ENCODE measurements around the gene RNF13.

Gene RNF13

DNA sequence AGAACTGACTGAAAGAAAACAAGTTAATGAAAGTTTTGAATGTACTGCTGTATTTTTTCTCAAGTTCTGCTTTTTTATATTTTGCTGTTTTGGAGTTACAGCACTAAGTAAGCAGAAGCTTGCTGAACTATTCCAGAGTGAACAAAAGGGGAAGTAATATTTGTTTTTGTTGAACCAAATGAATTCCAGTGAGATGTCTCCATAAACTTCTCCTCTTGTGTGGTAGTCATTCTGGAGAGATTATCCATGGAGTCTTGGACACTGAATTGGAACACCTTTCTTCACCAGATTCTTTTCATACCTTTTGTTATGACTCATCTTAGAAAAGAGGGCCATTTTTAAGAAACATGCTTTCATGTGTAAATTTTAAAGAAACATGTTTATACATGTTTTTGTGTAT lies 29.4 kb upstream of the RNF13 start:
- peak overlapping the region; percentile 59 for H3K4me3 Mint-ChIP-seq
- no peaks in the 10 kb centered on the region for H3K9me3 Mint-ChIP-seq
- H3K36me3 Mint-ChIP-seq (ENCODE audit: low read depth) = no peaks in the 10 kb centered on the region
- peak overlapping the region; percentile 91 for H3K27ac Mint-ChIP-seq
- H3K27me3 Mint-ChIP-seq = no peaks in the 10 kb centered on the region
- intact Hi-C loops (cut with micrococcal nuclease) = loop anchor here (5.0 kb wide), 1 partner anchor 34 kb away; no protein-coding TSS in a partner anchor
- peaks cover 41% of the 10 kb centered on the region for H3K4me1 Mint-ChIP-seq (ENCODE audit: low read depth)

DNA sequence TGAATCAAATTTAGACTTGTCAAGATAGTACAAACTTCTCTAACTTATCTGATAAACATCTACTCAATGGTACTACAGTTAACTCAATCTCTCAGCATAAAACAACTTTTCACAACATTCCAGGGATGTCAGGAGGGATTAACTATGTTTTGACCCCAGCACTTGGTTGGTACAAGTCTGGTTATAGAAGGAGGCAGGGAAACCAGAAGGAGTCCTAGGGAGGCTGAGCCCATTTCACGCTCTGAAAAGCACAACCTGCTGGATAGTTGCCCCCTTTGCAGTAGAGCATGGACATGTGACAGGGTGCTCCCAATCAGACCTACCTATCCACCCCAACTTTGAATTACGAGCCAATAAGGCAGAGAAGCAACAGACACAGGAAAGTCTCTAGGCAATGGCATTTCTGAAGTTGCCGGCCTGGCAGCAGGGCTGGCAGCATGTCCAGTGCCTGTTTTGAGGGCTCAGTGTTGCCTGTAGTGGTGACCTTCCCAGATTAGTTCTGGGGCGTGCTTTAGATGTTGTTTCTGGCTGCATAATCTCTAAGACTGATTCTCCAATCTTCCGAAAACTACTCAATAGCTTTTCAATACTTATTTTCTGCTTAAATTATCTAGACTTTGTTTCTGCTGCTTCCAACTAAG lies 28.8 kb upstream of the RNF13 start:
- no peaks in the 10 kb centered on the region for H3K9me3 Mint-ChIP-seq
- intact Hi-C loops (cut with micrococcal nuclease) = loop anchor here (5.0 kb wide), 1 partner anchor 33 kb away; no protein-coding TSS in a partner anchor
- no peak overlapping the region for H3K4me3 Mint-ChIP-seq
- H3K4me1 Mint-ChIP-seq (ENCODE audit: low read depth) = peaks cover 41% of the 10 kb centered on the region
- H3K27ac Mint-ChIP-seq = peak overlapping the region; percentile 91
- H3K36me3 Mint-ChIP-seq (ENCODE audit: low read depth) = no peaks in the 10 kb centered on the region
- H3K27me3 Mint-ChIP-seq = no peaks in the 10 kb centered on the region

DNA sequence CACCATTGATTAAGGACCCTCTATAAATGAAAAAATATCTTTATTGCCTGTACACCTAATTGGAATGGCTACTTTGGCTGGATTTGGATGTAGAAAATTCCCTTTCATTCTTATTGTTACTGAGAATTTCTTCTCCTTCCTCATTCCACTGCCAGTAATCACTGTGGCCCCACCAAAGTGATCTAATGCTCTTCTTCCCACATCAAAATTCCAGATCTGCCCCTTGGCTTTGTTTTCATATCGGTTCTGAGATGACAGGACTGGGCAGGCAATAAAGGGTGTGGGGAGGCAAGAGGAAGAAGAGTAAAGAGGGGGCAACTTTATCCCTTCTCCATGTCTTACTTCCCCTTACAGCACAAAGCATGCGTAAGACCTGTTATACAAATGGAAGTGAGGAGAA lies 22.7 kb upstream of the RNF13 start:
- no peaks in the 10 kb centered on the region for H3K36me3 Mint-ChIP-seq (ENCODE audit: low read depth)
- no peaks in the 10 kb centered on the region for H3K9me3 Mint-ChIP-seq
- peak overlapping the region; percentile 71 for H3K27ac Mint-ChIP-seq
- H3K4me3 Mint-ChIP-seq = no peak overlapping the region
- intact Hi-C loops (cut with micrococcal nuclease) = no loop called here
- H3K4me1 Mint-ChIP-seq (ENCODE audit: low read depth) = peaks cover 15% of the 10 kb centered on the region
- H3K27me3 Mint-ChIP-seq = no peaks in the 10 kb centered on the region

DNA sequence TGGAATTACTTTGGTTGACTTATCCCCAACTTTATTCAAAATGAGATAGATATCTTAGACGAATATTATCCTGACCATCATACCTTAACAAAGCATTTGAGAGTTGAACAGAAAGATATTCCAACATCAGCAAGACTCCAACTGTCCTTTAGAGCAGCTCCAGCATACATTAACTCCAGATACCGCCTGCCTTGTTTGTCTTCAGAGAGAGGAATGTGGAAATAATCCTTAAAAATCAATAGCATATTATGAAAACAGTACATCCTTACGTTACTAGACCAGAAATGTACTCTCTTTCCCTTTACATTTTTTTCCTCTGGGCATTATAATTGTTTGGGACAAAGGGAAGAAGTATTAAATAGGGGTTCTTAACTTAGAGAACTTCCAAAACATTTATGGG lies 22.3 kb upstream of the RNF13 start:
- Mint-ChIP-seq H3K9me3 (no peaks in the 10 kb centered on the region), H3K27me3 (no peaks in the 10 kb centered on the region), H3K4me1 (ENCODE audit: low read depth) (peaks cover 15% of the 10 kb centered on the region), H3K27ac (peak overlapping the region; percentile 71), H3K4me3 (no peak overlapping the region), H3K36me3 (ENCODE audit: low read depth) (no peaks in the 10 kb centered on the region)
- intact Hi-C loops (cut with micrococcal nuclease) = no loop called here

DNA sequence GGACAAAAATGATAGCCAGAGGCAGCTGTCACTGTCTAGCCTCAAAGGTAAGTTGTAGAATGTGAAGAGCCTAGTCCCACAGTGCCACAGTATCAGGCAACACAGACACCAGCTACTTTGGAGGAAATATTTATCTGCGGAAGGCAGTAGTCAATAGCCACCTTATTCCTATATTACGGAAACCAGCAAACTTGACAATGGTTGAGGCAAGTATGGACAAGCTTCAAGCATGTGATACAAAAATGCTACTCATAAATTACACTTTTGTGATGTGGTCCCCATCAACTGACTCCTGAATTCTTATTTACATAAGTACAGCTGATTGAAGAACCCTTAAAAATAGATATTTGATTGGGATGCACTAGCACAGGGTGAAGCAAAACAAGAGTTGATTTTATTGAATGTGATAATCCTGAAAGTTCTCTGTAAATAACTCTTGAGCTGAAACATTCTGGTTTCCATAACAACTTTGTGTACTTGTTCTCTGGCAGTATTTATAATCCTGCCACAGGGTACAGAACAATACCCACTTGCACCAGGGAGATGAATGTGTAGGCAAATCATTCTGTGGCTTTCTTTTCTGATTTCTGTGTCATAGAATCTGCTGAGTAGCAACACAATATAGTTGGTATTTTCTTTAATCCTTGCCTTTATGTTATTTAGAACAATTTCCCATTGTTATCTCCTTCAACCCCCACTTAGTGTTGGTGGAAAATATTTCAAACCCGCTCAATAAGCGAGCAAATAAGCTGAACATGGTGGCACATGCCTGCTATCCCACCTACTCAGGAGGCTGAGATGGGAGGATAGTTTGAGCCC lies 20.4 kb upstream of the RNF13 start, which contains the start of gene ANKUB1:
ANKUB1 (minus strand) TSS at position 103 of the 819 bp plus-strand sequence. CDS start 188 bp downstream, outside the sequence.
- no peak within 1 kb of the TSS for H3K27ac Mint-ChIP-seq
- H3K4me3 Mint-ChIP-seq = no peak within 1 kb of the TSS
- no peaks in the 10 kb centered on the region for H3K9me3 Mint-ChIP-seq
- peaks cover 17% of the 10 kb centered on the region for H3K4me1 Mint-ChIP-seq (ENCODE audit: low read depth)
- intact Hi-C loops (cut with micrococcal nuclease) = no loop called here
- H3K27me3 Mint-ChIP-seq = no peaks in the 10 kb centered on the region
- no peaks in the 10 kb centered on the region for H3K36me3 Mint-ChIP-seq (ENCODE audit: low read depth)

DNA sequence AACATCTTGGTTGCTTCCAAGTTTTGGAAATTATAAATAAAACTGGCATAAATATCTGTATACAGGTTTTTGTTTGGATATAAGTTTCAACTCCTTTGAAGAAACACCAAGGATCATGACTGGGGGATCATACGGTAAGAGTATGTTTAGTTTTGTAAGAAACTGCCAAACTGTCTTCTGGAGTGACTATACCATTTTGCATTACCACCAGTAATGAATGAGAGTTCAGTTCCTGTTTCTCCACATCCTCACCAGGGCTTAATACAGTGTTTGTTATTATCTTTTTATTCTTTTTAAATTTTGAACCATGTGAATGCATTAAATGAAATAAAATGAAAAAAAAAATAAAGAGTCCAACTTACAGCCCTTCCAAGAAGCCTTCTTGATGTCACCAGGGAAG lies 17.0 kb upstream of the RNF13 start:
- no peaks in the 10 kb centered on the region for H3K9me3 Mint-ChIP-seq
- intact Hi-C loops (cut with micrococcal nuclease) = no loop called here
- H3K36me3 Mint-ChIP-seq (ENCODE audit: low read depth) = no peaks in the 10 kb centered on the region
- H3K27ac Mint-ChIP-seq = no peak overlapping the region
- H3K27me3 Mint-ChIP-seq = no peaks in the 10 kb centered on the region
- peaks cover 20% of the 10 kb centered on the region for H3K4me1 Mint-ChIP-seq (ENCODE audit: low read depth)
- no peak overlapping the region for H3K4me3 Mint-ChIP-seq

DNA sequence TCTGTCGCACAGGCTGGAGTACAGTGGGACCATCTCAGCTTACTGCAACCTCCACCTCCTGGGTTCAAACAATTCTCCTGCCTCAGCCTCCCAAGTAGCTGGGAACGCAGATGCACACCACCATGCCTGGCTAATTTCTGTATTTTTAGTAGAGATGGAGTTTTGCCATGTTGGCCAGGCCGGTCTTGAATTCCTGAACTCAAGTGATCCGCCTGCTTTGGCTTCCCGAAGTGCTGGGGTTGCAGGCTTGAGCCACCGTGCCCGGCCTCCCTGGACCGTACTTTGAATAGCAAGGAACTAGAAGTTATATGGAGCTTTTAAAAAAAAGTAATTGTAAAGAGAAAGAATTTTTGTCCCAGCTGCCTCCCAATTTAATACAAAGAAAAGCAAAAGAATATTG lies 12.3 kb upstream of the RNF13 start:
- no peaks in the 10 kb centered on the region for H3K36me3 Mint-ChIP-seq (ENCODE audit: low read depth)
- H3K4me1 Mint-ChIP-seq (ENCODE audit: low read depth) = peaks cover 29% of the 10 kb centered on the region
- H3K27me3 Mint-ChIP-seq = no peaks in the 10 kb centered on the region
- H3K4me3 Mint-ChIP-seq = no peak overlapping the region
- H3K27ac Mint-ChIP-seq = no peak overlapping the region
- intact Hi-C loops (cut with micrococcal nuclease) = no loop called here
- H3K9me3 Mint-ChIP-seq = no peaks in the 10 kb centered on the region

DNA sequence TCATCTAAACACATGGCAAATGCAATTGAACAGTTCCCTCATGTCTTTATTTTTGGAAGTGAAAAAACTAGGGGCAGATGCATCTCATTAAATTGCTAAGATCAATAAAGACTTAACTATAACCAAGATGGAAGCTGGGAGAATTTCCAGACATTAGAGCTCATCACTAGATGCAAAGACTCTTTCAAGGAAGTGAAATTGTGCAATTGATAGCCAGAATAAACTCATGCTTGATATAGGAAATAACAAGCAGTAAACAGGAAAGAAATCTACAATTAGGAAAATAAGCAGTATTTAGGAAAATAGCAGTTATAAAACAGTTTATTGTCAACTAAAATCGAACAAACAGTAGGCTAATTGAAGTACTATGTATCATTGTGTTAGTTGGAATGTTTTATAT lies 11.8 kb upstream of the RNF13 start:
- no peaks in the 10 kb centered on the region for H3K36me3 Mint-ChIP-seq (ENCODE audit: low read depth)
- intact Hi-C loops (cut with micrococcal nuclease) = no loop called here
- no peak overlapping the region for H3K27ac Mint-ChIP-seq
- no peaks in the 10 kb centered on the region for H3K27me3 Mint-ChIP-seq
- H3K4me1 Mint-ChIP-seq (ENCODE audit: low read depth) = peaks cover 32% of the 10 kb centered on the region
- H3K9me3 Mint-ChIP-seq = no peaks in the 10 kb centered on the region
- no peak overlapping the region for H3K4me3 Mint-ChIP-seq

DNA sequence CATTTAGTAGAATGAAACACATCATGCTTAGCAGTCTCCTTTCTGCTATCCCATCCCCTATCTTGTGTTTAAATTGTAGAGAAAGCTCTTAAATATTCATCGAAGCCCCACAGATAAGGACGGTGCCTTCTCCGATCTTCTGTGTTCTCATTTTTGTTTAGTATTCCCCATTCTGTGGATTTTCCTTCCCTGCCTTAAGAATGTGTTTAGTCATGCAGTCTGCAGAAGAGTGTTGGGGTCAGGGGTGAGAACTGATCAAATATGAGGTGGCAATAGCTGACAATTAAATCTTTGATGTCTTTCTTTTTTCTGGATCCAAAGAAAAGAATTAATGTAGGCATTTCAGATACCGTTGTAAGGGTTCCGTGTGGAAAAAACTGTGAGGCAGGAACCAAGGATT lies 11.4 kb upstream of the RNF13 start:
- Mint-ChIP-seq H3K27ac (no peak overlapping the region), H3K4me1 (ENCODE audit: low read depth) (peaks cover 36% of the 10 kb centered on the region), H3K27me3 (no peaks in the 10 kb centered on the region), H3K36me3 (ENCODE audit: low read depth) (no peaks in the 10 kb centered on the region), H3K9me3 (no peaks in the 10 kb centered on the region), H3K4me3 (no peak overlapping the region)
- intact Hi-C loops (cut with micrococcal nuclease) = no loop called here

DNA sequence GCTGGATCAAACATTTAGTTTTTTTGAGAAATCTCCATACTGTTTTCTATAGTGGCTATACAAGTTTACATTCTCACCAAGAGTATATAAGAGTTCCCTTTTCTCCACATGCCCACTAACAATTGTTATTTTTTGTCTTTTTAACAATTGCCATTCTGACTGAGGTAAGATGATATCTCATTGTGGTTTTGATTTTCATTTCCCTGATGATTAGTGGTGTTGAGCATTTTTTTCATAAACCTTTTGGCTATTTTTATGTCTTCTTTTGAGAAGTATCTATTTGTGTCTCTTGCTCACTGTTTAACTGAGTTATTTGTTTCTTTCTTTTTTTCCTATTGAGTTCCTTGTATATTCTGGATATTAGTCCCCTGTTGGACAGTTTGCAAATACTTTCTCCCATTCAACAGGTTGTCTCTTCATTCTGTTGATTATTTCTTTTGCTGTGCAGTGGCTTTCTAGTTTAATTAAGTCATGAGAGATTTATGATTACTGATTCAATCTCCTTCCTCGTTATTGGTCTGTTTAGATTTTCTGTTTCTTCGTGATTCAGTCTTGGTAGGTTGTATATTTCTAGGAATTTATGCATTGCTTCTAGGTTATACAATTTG lies 6.7 kb upstream of the RNF13 start:
- H3K27ac Mint-ChIP-seq = no peak overlapping the region

DNA sequence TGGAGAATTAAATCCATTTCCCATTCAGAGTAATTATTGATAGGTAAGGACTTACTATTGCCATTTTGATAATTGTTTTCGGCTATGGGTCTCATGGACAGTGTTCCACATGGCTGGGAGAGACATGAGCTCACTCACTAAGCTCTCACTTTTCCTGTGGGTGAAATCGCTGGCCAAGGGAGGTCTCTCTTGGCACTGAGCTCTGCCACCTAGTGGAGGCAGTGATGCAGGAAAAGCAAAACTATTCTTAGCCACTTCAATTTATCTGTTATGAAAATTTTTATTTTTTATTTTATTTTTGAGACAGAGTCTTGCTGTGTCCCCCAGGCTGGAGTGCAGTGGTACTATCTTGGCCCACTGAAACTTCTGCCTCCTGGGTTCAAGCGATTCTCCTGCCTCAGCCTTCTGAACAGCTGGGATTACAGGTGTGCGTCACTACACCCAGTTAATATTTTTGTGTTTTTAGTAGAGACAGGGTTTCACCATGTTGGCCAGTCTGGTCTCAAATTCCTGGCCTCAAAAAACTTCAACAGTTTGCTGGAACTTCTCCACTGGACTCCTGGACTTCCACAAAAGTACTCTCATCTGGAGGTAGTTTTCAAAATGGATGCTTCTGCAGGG lies 4.7 kb upstream of the RNF13 start:
- H3K4me1 Mint-ChIP-seq (ENCODE audit: low read depth) = peaks cover 28% of the 10 kb centered on the region
- no peak overlapping the region for H3K4me3 Mint-ChIP-seq
- peaks cover 6% of the 10 kb centered on the region for H3K36me3 Mint-ChIP-seq (ENCODE audit: low read depth)
- no peaks in the 10 kb centered on the region for H3K9me3 Mint-ChIP-seq
- intact Hi-C loops (cut with micrococcal nuclease) = loop anchor here (1.0 kb wide), 1 partner anchor 43 kb away; no protein-coding TSS in a partner anchor
- no peak overlapping the region for H3K27ac Mint-ChIP-seq
- no peaks in the 10 kb centered on the region for H3K27me3 Mint-ChIP-seq

More for the DNA sequence above, 6.7 kb upstream of the RNF13 start:
- peaks cover 25% of the 10 kb centered on the region for H3K4me1 Mint-ChIP-seq (ENCODE audit: low read depth)
- no peak overlapping the region for H3K4me3 Mint-ChIP-seq
- no peaks in the 10 kb centered on the region for H3K9me3 Mint-ChIP-seq
- intact Hi-C loops (cut with micrococcal nuclease) = no loop called here
- no peaks in the 10 kb centered on the region for H3K27me3 Mint-ChIP-seq
- no peaks in the 10 kb centered on the region for H3K36me3 Mint-ChIP-seq (ENCODE audit: low read depth)

DNA sequence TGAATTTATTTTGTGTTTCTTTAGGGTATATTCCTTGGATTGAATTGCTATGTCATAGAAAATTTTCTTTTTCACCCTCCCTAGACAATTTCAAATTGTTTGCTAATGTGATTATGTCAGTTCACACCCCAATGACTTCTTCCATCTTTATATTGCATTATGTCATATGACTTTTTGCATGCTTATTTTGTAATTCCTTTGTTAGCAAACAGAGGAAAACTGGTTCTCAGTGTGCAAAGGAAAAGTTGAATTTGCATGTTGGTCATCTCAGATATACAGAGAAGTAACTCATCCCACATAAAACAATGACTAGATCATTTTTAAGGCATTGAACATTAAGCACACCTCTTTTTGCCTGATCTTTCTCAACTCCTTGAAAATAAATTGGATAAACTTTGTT lies 3.3 kb upstream of the RNF13 start:
- no peak overlapping the region for H3K4me3 Mint-ChIP-seq
- H3K36me3 Mint-ChIP-seq (ENCODE audit: low read depth) = peaks cover 20% of the 10 kb centered on the region
- H3K27me3 Mint-ChIP-seq = no peaks in the 10 kb centered on the region
- H3K27ac Mint-ChIP-seq = no peak overlapping the region
- peaks cover 28% of the 10 kb centered on the region for H3K4me1 Mint-ChIP-seq (ENCODE audit: low read depth)
- intact Hi-C loops (cut with micrococcal nuclease) = loop anchor here (5.0 to 10.0 kb wide), 2 partner anchors 57 to 665 kb away; partner anchors contain the start of gene COMMD2
- no peaks in the 10 kb centered on the region for H3K9me3 Mint-ChIP-seq

DNA sequence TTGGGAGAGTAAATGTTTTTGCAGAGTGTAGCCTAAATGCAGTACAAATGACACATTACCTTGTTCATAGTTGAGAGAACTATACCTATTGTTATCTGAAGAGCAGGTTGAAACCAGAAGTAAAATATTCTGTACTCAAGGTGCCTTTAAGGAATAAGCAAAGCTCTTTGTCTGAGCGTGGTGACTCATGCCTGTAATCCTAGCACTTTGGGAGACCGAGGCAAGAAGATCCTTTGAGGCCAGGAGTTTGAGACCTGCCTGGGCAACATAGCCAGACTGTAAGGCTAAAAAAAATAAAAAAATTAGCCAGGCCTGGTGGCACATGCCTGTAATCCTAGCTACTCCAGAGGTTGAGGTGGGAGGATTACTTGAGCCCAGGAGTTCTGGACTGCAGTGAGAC lies 2.2 kb upstream of the RNF13 start:
- H3K27me3 Mint-ChIP-seq = no peaks in the 10 kb centered on the region
- no peak overlapping the region for H3K4me3 Mint-ChIP-seq
- no peak overlapping the region for H3K27ac Mint-ChIP-seq
- intact Hi-C loops (cut with micrococcal nuclease) = loop anchor here (5.0 to 10.0 kb wide), 2 partner anchors 59 to 666 kb away; partner anchors contain the start of gene COMMD2
- H3K4me1 Mint-ChIP-seq (ENCODE audit: low read depth) = peaks cover 23% of the 10 kb centered on the region
- peaks cover 20% of the 10 kb centered on the region for H3K36me3 Mint-ChIP-seq (ENCODE audit: low read depth)
- no peaks in the 10 kb centered on the region for H3K9me3 Mint-ChIP-seq

All from dendritic cell treated with granulocyte-macrophage colony-stimulating factor and Interleukin-4, amounts not matched to agents 40 ng/mL and 50 ng/mL, for 4 days (primary cell).